K562 (cell line): ENCODE measurements around the gene VASH1. TPM values are rescaled to one million over a fixed set of nuclear protein-coding genes. Genes with fewer than 3 reads are reported as not detected.
A peak's percentile ranks its signal among the peaks of the same experiment; 100 is the strongest.

Experiments
- C11orf30 ChIP-seq: fragments of 450-650 bp; IDR thresholded peaks from 2 replicates; pipeline ENCODE4 v1.6.1; 2016; ENCODE audit warnings: low read depth, mild to moderate bottlenecking
- MGA ChIP-seq: fragments of 450-650 bp; IDR thresholded peaks from 2 replicates; pipeline ENCODE4 v1.6.1; 2016; ENCODE audit warnings: mild to moderate bottlenecking, moderate library complexity
- SETDB1 ChIP-seq: IDR thresholded peaks from one replicate; pipeline ENCODE4 v1.6.1; 2012; ENCODE audit warnings: low read length, control low read depth, inconsistent platforms
- TCF15 ChIP-seq: fragments of 250-450 bp; sonication (Bioruptor Pico); IDR thresholded peaks from 2 replicates; pipeline ENCODE4 v1.8.0; 2022; ENCODE audit warnings: moderate library complexity, mild to moderate bottlenecking, inconsistent platforms
- TRIM24 ChIP-seq, 2 experiments: fragments of 450-650 bp; IDR thresholded peaks; 2 replicates each; pipeline ENCODE4 v1.6.1; 2016
- ZFP30 ChIP-seq: fragments of 250-450 bp; sonication (Bioruptor Pico); IDR thresholded peaks from 2 replicates; pipeline ENCODE4 v1.8.0; 2022; ENCODE audit warnings: moderate library complexity, mild to moderate bottlenecking, inconsistent platforms, borderline replicate concordance
- polyA plus RNA-seq, 8 experiments: library from polyadenylated mRNA; depleted of rRNA in 4 of 8; stranded (reverse) in 5 of 8; unstranded in 3 of 8; fragments of >200 nt; fragmentation: Nextera tagmentation in 2 of 8; fragmentation: Illumina TruSeq in 1 of 8; extraction: Ambion mirVana in 2 of 8; extraction: Trizol in 1 of 8; gene quantifications; 2 replicates each; pipeline versions ENCODE4 v1.2.1 to v1.2.3, GENCODE V29; 2011 to 2014; ENCODE audit warnings: inconsistent platforms in 1 of 8, missing spikeins in 1 of 8
- total RNA-seq, 7 experiments: library from RNA; depleted of rRNA in 6 of 7; stranded (reverse); fragments of >200 nt in 6 of 7; fragmentation: Illumina TruSeq in 2 of 7; extraction: Trizol in 2 of 7; gene quantifications; 2 replicates each; pipeline versions ENCODE4 v1.2.1 to v1.2.3, GENCODE V29; 2011 to 2021; ENCODE audit warnings: low replicate concordance in 1 of 7

VASH1 gene
- total and polyA plus RNA-seq, 9 of the 15 experiments (the other 6 are each of a cell fraction or from before 2014, with no cell fraction given), result 0.01 to 0.43 (median 0.13) TPM; not detected in 1

- no peak for TF ChIP-seq MGA
- TF ChIP-seq SETDB1, result no peak
- TF ChIP-seq ZFP30, result peak; percentile 68; the same call in 1 of the 2 replicates
- no peak for TF ChIP-seq C11orf30
- no peak for TF ChIP-seq TCF15
- TF ChIP-seq TRIM24 (IDR thresholded peaks at IDR 0.05), result peak in 1 of 2 experiments; percentile 12; a peak in 1 of 4 replicates
- TF ChIP-seq, all 486 proteins: peak for 2
These were observed 20.2 kb upstream of the VASH1 start (continued) for GRCh38 chr14:76741074-76741473.
